T-cell (primary cell): ENCODE results near the gene TXNDC2. TPM values are rescaled to one million over a fixed set of nuclear protein-coding genes. Genes with fewer than 3 reads are reported as not detected.

ENCODE experiments used
- ATAC-seq, 4 experiments: fragments of 200-7000 bp in 3 of 4; fragments of 150-1000 bp in 1 of 4; cut with Tn5 transposase; replicated peaks in 1 of 4; 1 replicate in 3 of 4; 2 replicates in 1 of 4; pipeline ENCODE4 v1.10.0; 2021; ENCODE audit warnings: moderate library complexity in 3 of 4, mild to moderate bottlenecking in 2 of 4, moderate number of reproducible peaks in 1 of 4
- CTCF ChIA-PET, 2 donors: fragments of 300-600 bp; sonication (Branson Sonifier 250); formaldehyde crosslinking; loops; one replicate each; lab custom pipeline; 2022; ENCODE audit warnings: antibody characterized with exemption in 2 of 2; lab: Charles Lee
- POLR2A ChIA-PET, 2 donors: fragments of 300-600 bp; sonication (Branson Sonifier 250); formaldehyde crosslinking; loops; one replicate each; lab custom pipeline; 2022; ENCODE audit warnings: antibody characterized with exemption in 2 of 2; lab: Charles Lee
- DNase-seq, 35 experiments: peaks; one replicate each; pipeline versions ENCODE4 v3.0.0 to v3.0.0-alpha.2; 2013 to 2023
- H3K27ac ChIP-seq: one replicate; pipeline ENCODE4 v1.5.1; 2013; ENCODE audit warnings: low read length
- H3K27me3 ChIP-seq, 2 experiments: replicated peaks in 1 of 2; 1 replicate in 1 of 2; 2 replicates in 1 of 2; pipeline versions ENCODE4 v1.6.1 to v1.7.0; 2013; ENCODE audit warnings: low read length in 1 of 2, mixed read lengths in 1 of 2; ENCODE audit not compliant: control insufficient read depth in 2 of 2, insufficient read depth in 2 of 2; ENCODE audit errors: extremely low read depth in 1 of 2
- H3K36me3 ChIP-seq, 2 donors: 1 replicate in 1 of 2; 2 replicates in 1 of 2; pipeline versions ENCODE4 v1.6.1 to v1.7.0; 2013; ENCODE audit warnings: low read length in 1 of 2; ENCODE audit not compliant: control insufficient read depth in 2 of 2, insufficient read depth in 1 of 2; ENCODE audit errors: extremely low read depth in 1 of 2
- H3K4me1 ChIP-seq, 2 experiments: 1 replicate in 1 of 2; 2 replicates in 1 of 2; pipeline versions ENCODE4 v1.6.1 to v1.7.0; 2013; ENCODE audit warnings: low read length in 2 of 2, mixed read lengths in 1 of 2; ENCODE audit not compliant: insufficient read depth in 2 of 2, control insufficient read depth in 1 of 2; ENCODE audit errors: extremely low read depth in 1 of 2
- H3K4me3 ChIP-seq, 2 donors: 1 replicate in 1 of 2; 2 replicates in 1 of 2; pipeline versions ENCODE4 v1.5.1 to v1.7.0; 2013; ENCODE audit warnings: mild to moderate bottlenecking in 2 of 2, low read length in 1 of 2, moderate library complexity in 1 of 2; ENCODE audit not compliant: control insufficient read depth in 1 of 2; ENCODE audit errors: extremely low read depth in 1 of 2
- H3K9me3 ChIP-seq: 2 replicates; pipeline ENCODE4 v1.7.0; 2013
- H3K27ac Mint-ChIP-seq, 2 donors: one replicate each; pipeline ENCODE4 v1.8.0; 2020 to 2021; ENCODE audit warnings: mild to moderate bottlenecking in 2 of 2, mixed read lengths in 2 of 2
- H3K27me3 Mint-ChIP-seq, 2 donors: one replicate each; pipeline ENCODE4 v1.8.0; 2021 to 2022; ENCODE audit warnings: mixed read lengths in 2 of 2
- H3K36me3 Mint-ChIP-seq: one replicate; pipeline ENCODE4 v1.8.0; 2021; ENCODE audit warnings: mixed read lengths
- H3K4me1 Mint-ChIP-seq, 3 donors: one replicate each; pipeline ENCODE4 v1.8.0; 2020 to 2022; ENCODE audit warnings: mixed read lengths in 3 of 3, mild to moderate bottlenecking in 1 of 3
- H3K4me3 Mint-ChIP-seq, 3 donors: one replicate each; pipeline ENCODE4 v1.8.0; 2020 to 2022; ENCODE audit warnings: mild to moderate bottlenecking in 3 of 3, mixed read lengths in 3 of 3, moderate library complexity in 3 of 3
- H3K9me3 Mint-ChIP-seq, 3 donors: one replicate each; pipeline ENCODE4 v1.8.0; 2020 to 2022; ENCODE audit warnings: mixed read lengths in 3 of 3
- WGBS: methylation state at CpG from one replicate; pipeline ENCODE4 v1.1.5; 2013; ENCODE audit warnings: missing lambda C conversion rate; ENCODE audit not compliant: insufficient coverage; 5-methylcytosine and 5-hydroxymethylcytosine counted together
- total RNA-seq, 35 experiments: library from RNA in 6 of 35; stranded (reverse) in 6 of 35; fragments of 120-200 nt in 1 of 35; gene quantifications; one replicate each; pipeline versions ENCODE4 v1.2.1 to v1.2.4 and lab custom pipeline; 2013 to 2026

The TXNDC2 gene
- total RNA-seq, 5 donors from 2014 or later (not counting 1 experiment from before 2014, with no cell fraction given), result not detected

GRCh38 chr18:9859232-9859631, 26.5 kb upstream of the TXNDC2 start:
- Mint-ChIP-seq H3K27ac (no peak overlapping the region), H3K36me3 (no peaks in the 10 kb centered on the region), H3K9me3 (no peaks in the 10 kb centered on the region), H3K4me3 (no peak overlapping the region), H3K4me1 (no peaks in the 10 kb centered on the region), H3K27me3 (peaks cover 4 to 8% of the 10 kb centered on the region in 2 donors)
- WGBS, result 82% methylated on average over 4 of the region's 7 CpGs
- H3K27me3 ChIP-seq, result no peaks in the 10 kb centered on the region
- ChIA-PET CTCF (no interaction called here), POLR2A (no interaction called here)
- no peaks in the 10 kb centered on the region for H3K9me3 ChIP-seq
- no peak overlapping the region for H3K4me3 ChIP-seq
- no peak overlapping the region for H3K27ac ChIP-seq
- DNase-seq (no peak), ATAC-seq (no peak)
- no peaks in the 10 kb centered on the region for H3K36me3 ChIP-seq
- no peaks in the 10 kb centered on the region for H3K4me1 ChIP-seq

- Histone ChIP-seq H3K27me3 (no peaks in the 10 kb centered on the region), H3K4me1 (no peaks in the 10 kb centered on the region), H3K27ac (no peak overlapping the region), H3K4me3 (no peak overlapping the region), H3K36me3 (no peaks in the 10 kb centered on the region), H3K9me3 (no peaks in the 10 kb centered on the region)
- Mint-ChIP-seq H3K36me3 (peaks cover 3% of the 10 kb centered on the region), H3K27ac (no peak overlapping the region), H3K27me3 (peaks cover 6 to 7% of the 10 kb centered on the region in 2 donors), H3K9me3 (peaks cover 3 to 9% (median 5%) of the 10 kb centered on the region in 3 donors), H3K4me3 (no peak overlapping the region), H3K4me1 (no peaks in the 10 kb centered on the region)
- DNase-seq (no peak), ATAC-seq (no peak)
- CTCF ChIA-PET, result no interaction called here
- whole genome bisulfite sequencing, result no CpG with 5 or more reads among the region's 4 CpGs
- POLR2A ChIA-PET, result interaction anchor here in 1 of 2 donors (0.7 kb wide), 1 partner anchor 444 kb away, joined by 7 read pairs; no protein-coding TSS in a partner anchor
Observed at GRCh38 chr18:9860682-9861081, 25.1 kb upstream of the TXNDC2 start.

GRCh38 chr18:9861157-9861556, 24.6 kb upstream of the TXNDC2 start:
- Mint-ChIP-seq H3K4me3 (no peak overlapping the region), H3K4me1 (no peaks in the 10 kb centered on the region), H3K9me3 (peaks cover 8 to 14% (median 10%) of the 10 kb centered on the region in 3 donors), H3K27me3 (peaks cover 7 to 9% of the 10 kb centered on the region in 2 donors), H3K27ac (no peak overlapping the region), H3K36me3 (peaks cover 7% of the 10 kb centered on the region)
- no peak for DNase-seq
- ChIA-PET POLR2A (interaction anchor here in 1 of 2 donors (0.7 kb wide), 1 partner anchor 444 kb away, joined by 7 read pairs; no protein-coding TSS in a partner anchor), CTCF (no interaction called here)
- Histone ChIP-seq H3K27ac (no peak overlapping the region), H3K4me3 (no peak overlapping the region), H3K36me3 (no peaks in the 10 kb centered on the region), H3K27me3 (no peaks in the 10 kb centered on the region), H3K4me1 (no peaks in the 10 kb centered on the region), H3K9me3 (no peaks in the 10 kb centered on the region)
- ATAC-seq, result no peak

- Histone ChIP-seq H3K9me3 (no peaks in the 10 kb centered on the region), H3K36me3 (no peaks in the 10 kb centered on the region), H3K27ac (no peak overlapping the region), H3K4me3 (no peak overlapping the region), H3K27me3 (no peaks in the 10 kb centered on the region), H3K4me1 (no peaks in the 10 kb centered on the region)
- ATAC-seq (no peak), DNase-seq (no peak)
- Mint-ChIP-seq H3K27me3 (peaks cover 7 to 9% of the 10 kb centered on the region in 2 donors), H3K4me3 (no peak overlapping the region), H3K4me1 (no peaks in the 10 kb centered on the region), H3K36me3 (peaks cover 7% of the 10 kb centered on the region), H3K9me3 (peaks cover 9 to 19% (median 13%) of the 10 kb centered on the region in 3 donors), H3K27ac (no peak overlapping the region)
- ChIA-PET POLR2A (interaction anchor here in 1 of 2 donors (0.6 kb wide), 1 partner anchor 25 kb away, joined by 5 read pairs; no protein-coding TSS in a partner anchor), CTCF (no interaction called here)
- 50% methylated on average over 1 of the region's 4 CpGs for WGBS
Observed at GRCh38 chr18:9861933-9862332, 23.8 kb upstream of the TXNDC2 start.

GRCh38 chr18:9862686-9863085, 23.1 kb upstream of the TXNDC2 start:
- no peak overlapping the region for H3K27ac ChIP-seq
- H3K4me1 ChIP-seq, result no peaks in the 10 kb centered on the region
- no peaks in the 10 kb centered on the region for H3K9me3 ChIP-seq
- Mint-ChIP-seq H3K27ac (no peak overlapping the region), H3K4me3 (no peak overlapping the region), H3K4me1 (no peaks in the 10 kb centered on the region), H3K27me3 (peaks cover 7 to 9% of the 10 kb centered on the region in 2 donors), H3K36me3 (peaks cover 7% of the 10 kb centered on the region), H3K9me3 (peaks cover 9 to 21% (median 16%) of the 10 kb centered on the region in 3 donors)
- H3K27me3 ChIP-seq, result no peaks in the 10 kb centered on the region
- H3K36me3 ChIP-seq, result no peaks in the 10 kb centered on the region
- ATAC-seq, result no peak
- 0% methylated on average over 1 of the region's 3 CpGs for WGBS
- no peak overlapping the region for H3K4me3 ChIP-seq
- ChIA-PET CTCF (no interaction called here), POLR2A (interaction anchor here in 1 of 2 donors (0.6 kb wide), 1 partner anchor 24 kb away, joined by 5 read pairs; no protein-coding TSS in a partner anchor)
- no peak for DNase-seq

GRCh38 chr18:9863282-9863681, 22.5 kb upstream of the TXNDC2 start:
- Mint-ChIP-seq H3K9me3 (peaks cover 9 to 21% (median 16%) of the 10 kb centered on the region in 3 donors), H3K27ac (no peak overlapping the region), H3K4me1 (no peaks in the 10 kb centered on the region), H3K27me3 (peaks cover 7 to 9% of the 10 kb centered on the region in 2 donors), H3K36me3 (peaks cover 7% of the 10 kb centered on the region), H3K4me3 (no peak overlapping the region)
- no CpG with 5 or more reads among the region's 2 CpGs for WGBS
- Histone ChIP-seq H3K27me3 (no peaks in the 10 kb centered on the region), H3K9me3 (no peaks in the 10 kb centered on the region), H3K4me1 (no peaks in the 10 kb centered on the region), H3K4me3 (no peak overlapping the region), H3K36me3 (no peaks in the 10 kb centered on the region), H3K27ac (no peak overlapping the region)
- ATAC-seq (no peak), DNase-seq (no peak)
- CTCF ChIA-PET, result no interaction called here
- POLR2A ChIA-PET, result no interaction called here
